ENCODE measurements around the gene IL20. TPM values are rescaled to one million over a fixed set of nuclear protein-coding genes. Genes with fewer than 3 reads are reported as not detected.

The IL20 gene
- polyA plus RNA-seq, 1 donor from 2014 or later: not detected

- no peaks in the 10 kb centered on the region for H3K79me2 ChIP-seq (replicated peaks; ENCODE audit: insufficient read depth, low read length)
- no peaks in the 10 kb centered on the region for H4K20me1 ChIP-seq (ENCODE audit: insufficient read depth)
- H3K27ac ChIP-seq (ENCODE audit: low read length): no peak overlapping the region
These were observed 30.2 kb upstream of the IL20 start for GRCh38 chr1:206835186-206835585.

GRCh38 chr1:206836111-206836510 lies 29.3 kb upstream of the IL20 start:
- Histone ChIP-seq H3K9me2 (ENCODE audit: insufficient read depth, low read length) (no peaks in the 10 kb centered on the region), H3K36me3 (ENCODE audit: insufficient read depth, low read length) (no peaks in the 10 kb centered on the region), H3K27ac (ENCODE audit: low read length) (no peak overlapping the region), H4K20me1 (ENCODE audit: insufficient read depth) (no peaks in the 10 kb centered on the region), H3K4me3 (ENCODE audit: low read length) (no peak overlapping the region), H3K4me2 (ENCODE audit: low read length) (no peak overlapping the region), H3F3A (ENCODE audit: insufficient read depth, low read length, poor library complexity, severe bottlenecking) (no peaks in the 10 kb centered on the region), H2AFZ (ENCODE audit: low read depth, low read length) (no peak overlapping the region), H3K9me3 (ENCODE audit: low read length) (no peaks in the 10 kb centered on the region), H3K79me2 (replicated peaks; ENCODE audit: insufficient read depth, low read length) (no peaks in the 10 kb centered on the region), H3K9ac (ENCODE audit: low read length) (no peak overlapping the region), H3K27me3 (ENCODE audit: insufficient read depth, low read depth, low read length) (no peaks in the 10 kb centered on the region)
- TF ChIP-seq SMC3 (conservative IDR thresholded peaks at IDR 0.05; ENCODE audit: poor library complexity) (no peak), REST (IDR thresholded peaks at IDR 0.05; ENCODE audit: borderline replicate concordance) (no peak), TAF1 (IDR thresholded peaks at IDR 0.05; ENCODE audit: low read depth) (no peak), POLR2AphosphoS5 (IDR thresholded peaks at IDR 0.05) (no peak), EP300 (conservative IDR thresholded peaks at IDR 0.05; ENCODE audit: poor library complexity, severe bottlenecking) (no peak), RAD21 (conservative IDR thresholded peaks at IDR 0.05) (no peak)
- TF ChIP-seq, protein P1, sequence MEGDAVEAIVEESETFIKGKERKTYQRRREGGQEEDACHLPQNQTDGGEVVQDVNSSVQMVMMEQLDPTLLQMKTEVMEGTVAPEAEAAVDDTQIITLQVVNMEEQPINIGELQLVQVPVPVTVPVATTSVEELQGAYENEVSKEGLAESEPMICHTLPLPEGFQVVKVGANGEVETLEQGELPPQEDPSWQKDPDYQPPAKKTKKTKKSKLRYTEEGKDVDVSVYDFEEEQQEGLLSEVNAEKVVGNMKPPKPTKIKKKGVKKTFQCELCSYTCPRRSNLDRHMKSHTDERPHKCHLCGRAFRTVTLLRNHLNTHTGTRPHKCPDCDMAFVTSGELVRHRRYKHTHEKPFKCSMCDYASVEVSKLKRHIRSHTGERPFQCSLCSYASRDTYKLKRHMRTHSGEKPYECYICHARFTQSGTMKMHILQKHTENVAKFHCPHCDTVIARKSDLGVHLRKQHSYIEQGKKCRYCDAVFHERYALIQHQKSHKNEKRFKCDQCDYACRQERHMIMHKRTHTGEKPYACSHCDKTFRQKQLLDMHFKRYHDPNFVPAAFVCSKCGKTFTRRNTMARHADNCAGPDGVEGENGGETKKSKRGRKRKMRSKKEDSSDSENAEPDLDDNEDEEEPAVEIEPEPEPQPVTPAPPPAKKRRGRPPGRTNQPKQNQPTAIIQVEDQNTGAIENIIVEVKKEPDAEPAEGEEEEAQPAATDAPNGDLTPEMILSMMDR (IDR thresholded peaks at IDR 0.05; ENCODE audit: poor library complexity, severe bottlenecking): no peak

More at GRCh38 chr1:206835186-206835585, 30.2 kb upstream of the IL20 start:
- Histone ChIP-seq H3K27me3 (ENCODE audit: insufficient read depth, low read depth, low read length) (no peaks in the 10 kb centered on the region), H3F3A (ENCODE audit: insufficient read depth, low read length, poor library complexity, severe bottlenecking) (no peaks in the 10 kb centered on the region), H3K9ac (ENCODE audit: low read length) (no peak overlapping the region), H3K9me2 (ENCODE audit: insufficient read depth, low read length) (no peaks in the 10 kb centered on the region), H3K4me2 (ENCODE audit: low read length) (no peak overlapping the region), H3K4me3 (ENCODE audit: low read length) (no peak overlapping the region), H2AFZ (ENCODE audit: low read depth, low read length) (no peak overlapping the region), H3K9me3 (ENCODE audit: low read length) (no peaks in the 10 kb centered on the region), H3K36me3 (ENCODE audit: insufficient read depth, low read length) (no peaks in the 10 kb centered on the region)
- TF ChIP-seq EP300 (conservative IDR thresholded peaks at IDR 0.05; ENCODE audit: poor library complexity, severe bottlenecking): no peak
- TF ChIP-seq RAD21 (conservative IDR thresholded peaks at IDR 0.05): no peak
- TF ChIP-seq EZH2 (IDR thresholded peaks at IDR 0.05; ENCODE audit: borderline replicate concordance, insufficient read depth, low read length, poor library complexity, severe bottlenecking): no peak
- TF ChIP-seq, protein P1 (IDR thresholded peaks at IDR 0.05; ENCODE audit: poor library complexity, severe bottlenecking): no peak
- TF ChIP-seq POLR2AphosphoS5 (IDR thresholded peaks at IDR 0.05): no peak
- TF ChIP-seq MXI1 (conservative IDR thresholded peaks at IDR 0.05; ENCODE audit: poor library complexity, severe bottlenecking): no peak
- no peak for TF ChIP-seq SMC3 (conservative IDR thresholded peaks at IDR 0.05; ENCODE audit: poor library complexity)
- no peak for TF ChIP-seq REST (IDR thresholded peaks at IDR 0.05; ENCODE audit: borderline replicate concordance)
- no peak for TF ChIP-seq TAF1 (IDR thresholded peaks at IDR 0.05; ENCODE audit: low read depth)
